Brain microvascular endothelial cell (primary cell): ENCODE data around the gene COL8A1.

Experiments used
- DNase-seq: peaks from one replicate; pipeline ENCODE4 v3.0.0-alpha.2; 2020
- H3K27ac ChIP-seq: fragments of 250-450 bp; sonication (Bioruptor Pico); 2 replicates; pipeline ENCODE4 v1.5.1; 2020; ENCODE audit warnings: mild to moderate bottlenecking, moderate library complexity
- H3K27me3 ChIP-seq: fragments of 250-450 bp; sonication (Bioruptor Pico); replicated peaks from 2 replicates; pipeline ENCODE4 v1.5.1; 2020; ENCODE audit warnings: mild to moderate bottlenecking
- H3K36me3 ChIP-seq: fragments of 250-450 bp; sonication (Bioruptor Pico); replicated peaks from 2 replicates; pipeline ENCODE4 v1.5.1; 2020; ENCODE audit warnings: mild to moderate bottlenecking
- H3K4me3 ChIP-seq: 2 replicates; pipeline ENCODE4 v1.5.1; 2011; ENCODE audit warnings: low read depth, mild to moderate bottlenecking, control low read depth, low read length, moderate library complexity
- CTCF ChIP-seq: IDR thresholded peaks from 2 replicates; pipeline ENCODE4 v1.5.1; 2011; ENCODE audit warnings: low read depth, mild to moderate bottlenecking, moderate library complexity, low read length, control low read depth, inconsistent platforms; ENCODE audit errors: missing control alignments
- in situ Hi-C: cut with HindIII; loops from 2 replicates; pipeline ENCODE4 v1.10.0; 2017; ENCODE audit warnings: low sequenced_read_pairs, low pct_ligation_motif_present

The COL8A1 gene

GRCh38 chr3:99764377-99764776 lies 126.0 kb downstream of the COL8A1 start:
- in situ Hi-C loops: no loop called here
- TF ChIP-seq CTCF: no peak
- no peaks in the 10 kb centered on the region for H3K27me3 ChIP-seq
- H3K27ac ChIP-seq: no peak overlapping the region
- no peak overlapping the region for H3K4me3 ChIP-seq
- H3K36me3 ChIP-seq: no peaks in the 10 kb centered on the region
- no peak for DNase-seq

- no peak overlapping the region for H3K4me3 ChIP-seq
- no peak for TF ChIP-seq CTCF
- peak; percentile 16 for DNase-seq
- in situ Hi-C loops: no loop called here
- H3K27me3 ChIP-seq: no peaks in the 10 kb centered on the region
- peak overlapping the region; percentile 41 for H3K27ac ChIP-seq
- H3K36me3 ChIP-seq: no peaks in the 10 kb centered on the region
Measured at GRCh38 chr3:99765042-99765942, 126.9 kb downstream of the COL8A1 start.

- in situ Hi-C loops: no loop called here
Measured at GRCh38 chr3:99767291-99767690, 128.9 kb downstream of the COL8A1 start.

GRCh38 chr3:99768126-99768525 lies 129.7 kb downstream of the COL8A1 start:
- in situ Hi-C loops: no loop called here
- H3K36me3 ChIP-seq: no peaks in the 10 kb centered on the region
- DNase-seq: no peak
- no peak overlapping the region for H3K4me3 ChIP-seq
- no peak overlapping the region for H3K27ac ChIP-seq
- no peak for TF ChIP-seq CTCF
- no peaks in the 10 kb centered on the region for H3K27me3 ChIP-seq

More at GRCh38 chr3:99767291-99767690, 128.9 kb downstream of the COL8A1 start:
- no peaks in the 10 kb centered on the region for H3K27me3 ChIP-seq
- H3K4me3 ChIP-seq: no peak overlapping the region
- DNase-seq: no peak
- H3K27ac ChIP-seq: no peak overlapping the region
- no peak for TF ChIP-seq CTCF
- H3K36me3 ChIP-seq: no peaks in the 10 kb centered on the region

- no peaks in the 10 kb centered on the region for H3K36me3 ChIP-seq
- no peak overlapping the region for H3K4me3 ChIP-seq
- DNase-seq: no peak
- H3K27ac ChIP-seq: no peak overlapping the region
- in situ Hi-C loops: no loop called here
- no peak for TF ChIP-seq CTCF
- H3K27me3 ChIP-seq: no peaks in the 10 kb centered on the region
Measured at GRCh38 chr3:99768808-99769501, 130.6 kb downstream of the COL8A1 start.
